ENCODE data around the gene TRIM50. TPM values are rescaled to one million over a fixed set of nuclear protein-coding genes. Genes with fewer than 3 reads are reported as not detected.
"Not testable (repeated sequence)": the region's sequence is repeated elsewhere in the genome, so short reads cannot be mapped to it uniquely, and the experiment has no call there.

Gene TRIM50
- total and polyA plus RNA-seq, 9 of the 15 experiments (the other 6 are each of a cell fraction or from before 2014, with no cell fraction given) = not detected

- H3K79me2 ChIP-seq (ENCODE audit: control insufficient read depth, insufficient read depth, low read length); H3K27ac ChIP-seq (ENCODE audit: extremely low read depth, low read depth, low read length); intact Hi-C loops (cut with micrococcal nuclease); H3K4me1 ChIP-seq (replicated peaks in 1 of 2; ENCODE audit: control insufficient read depth in 2 of 2, insufficient read depth in 2 of 2, low read length in 2 of 2); H3K36me3 ChIP-seq (ENCODE audit: control insufficient read depth, insufficient read depth, low read length); in situ Hi-C loops (cut with MboI); H3K4me2 ChIP-seq (ENCODE audit: insufficient read depth, low read length); POLR2A ChIA-PET; ATAC-seq; BruUV-seq (replicated peaks); FAIRE-seq; H2AFZ ChIP-seq (ENCODE audit: low read depth, low read length); CTCF ChIA-PET (ENCODE audit: low intra/inter-chr PET ratio); DNase-seq (ENCODE audit: extremely low read depth in 1 of 4, low spot score in 3 of 4); H3K27me3 ChIP-seq (ENCODE audit: control insufficient read depth in 2 of 2, insufficient read depth in 2 of 2, low read length in 2 of 2); H3K9me3 ChIP-seq (replicated peaks; ENCODE audit: control insufficient read depth, insufficient read depth, low read depth, low read length); H3K4me3 ChIP-seq; H3K9ac ChIP-seq (ENCODE audit: insufficient read depth in 1 of 2, low read depth in 2 of 2, low read length in 2 of 2); H3K9me1 ChIP-seq (ENCODE audit: control insufficient read depth, insufficient read depth, low read length); H4K20me1 ChIP-seq (replicated peaks; ENCODE audit: control insufficient read depth, insufficient read depth, low read length): not testable (repeated sequence)
- 37% methylated on average over 6 of the region's 27 CpGs for WGBS (ENCODE audit: insufficient coverage, low coverage, missing lambda C conversion rate)
These were observed 30.2 kb downstream of the TRIM50 start for GRCh38 chr7:73297706-73298105.

DNA sequence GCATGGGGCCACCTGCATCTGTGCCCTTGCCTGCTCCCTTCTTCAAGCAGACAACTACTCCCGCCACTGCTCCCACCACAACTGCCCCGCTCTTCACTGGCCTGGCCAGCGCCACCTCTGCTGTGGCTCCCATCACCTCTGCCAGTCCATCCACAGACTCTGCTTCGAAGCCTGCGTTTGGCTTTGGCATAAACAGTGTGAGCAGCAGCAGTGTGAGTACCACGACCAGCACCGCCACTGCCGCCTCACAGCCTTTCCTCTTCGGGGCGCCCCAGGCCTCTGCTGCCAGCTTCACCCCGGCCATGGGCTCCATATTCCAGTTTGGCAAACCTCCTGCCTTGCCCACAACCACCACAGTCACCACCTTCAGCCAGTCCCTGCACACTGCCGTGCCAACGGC is 30.6 kb downstream of the TRIM50 start:
- DNase-seq (ENCODE audit: extremely low read depth in 1 of 4, low spot score in 3 of 4); H3K4me3 ChIP-seq; H4K20me1 ChIP-seq (replicated peaks; ENCODE audit: control insufficient read depth, insufficient read depth, low read length); H3K9ac ChIP-seq (ENCODE audit: insufficient read depth in 1 of 2, low read depth in 2 of 2, low read length in 2 of 2); H3K27ac ChIP-seq (ENCODE audit: extremely low read depth, low read depth, low read length); in situ Hi-C loops (cut with MboI); FAIRE-seq; POLR2A ChIA-PET; intact Hi-C loops (cut with micrococcal nuclease); H3K9me1 ChIP-seq (ENCODE audit: control insufficient read depth, insufficient read depth, low read length); H3K4me2 ChIP-seq (ENCODE audit: insufficient read depth, low read length); H3K27me3 ChIP-seq (ENCODE audit: control insufficient read depth in 2 of 2, insufficient read depth in 2 of 2, low read length in 2 of 2); H3K9me3 ChIP-seq (replicated peaks; ENCODE audit: control insufficient read depth, insufficient read depth, low read depth, low read length); H3K36me3 ChIP-seq (ENCODE audit: control insufficient read depth, insufficient read depth, low read length); ATAC-seq; H2AFZ ChIP-seq (ENCODE audit: low read depth, low read length); H3K79me2 ChIP-seq (ENCODE audit: control insufficient read depth, insufficient read depth, low read length); CTCF ChIA-PET (ENCODE audit: low intra/inter-chr PET ratio); H3K4me1 ChIP-seq (replicated peaks in 1 of 2; ENCODE audit: control insufficient read depth in 2 of 2, insufficient read depth in 2 of 2, low read length in 2 of 2): not testable (repeated sequence)
- WGBS (ENCODE audit: insufficient coverage, low coverage, missing lambda C conversion rate) = no CpG with 5 or more reads among the region's 13 CpGs
- BruUV-seq (replicated peaks) = TSS peak; percentile 73

DNA sequence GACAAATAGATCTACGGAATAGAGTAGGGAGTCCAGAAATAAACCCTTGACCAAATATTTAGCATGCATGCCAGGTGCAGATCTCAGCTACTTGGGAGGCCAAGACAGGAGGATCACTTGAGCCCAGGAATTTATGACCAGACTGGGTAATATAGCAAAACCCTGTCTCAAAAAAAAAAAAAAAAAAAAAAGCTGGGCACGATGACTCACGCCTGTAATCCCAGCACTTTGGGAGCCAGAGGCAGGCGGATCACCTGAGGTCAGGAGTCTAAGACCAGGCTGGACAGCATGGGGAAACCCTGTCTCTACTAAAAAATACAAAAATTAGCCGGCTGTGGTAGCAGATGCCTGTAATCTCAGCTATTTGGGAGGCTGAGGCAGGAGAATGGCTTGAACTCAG is 50.7 kb downstream of the TRIM50 start:
- H3K36me3 ChIP-seq (ENCODE audit: control insufficient read depth, insufficient read depth, low read length); H3K9ac ChIP-seq (ENCODE audit: insufficient read depth in 1 of 2, low read depth in 2 of 2, low read length in 2 of 2); H3K4me3 ChIP-seq; POLR2A ChIA-PET; BruUV-seq (replicated peaks); H3K9me1 ChIP-seq (ENCODE audit: control insufficient read depth, insufficient read depth, low read length); H3K27ac ChIP-seq (ENCODE audit: extremely low read depth, low read depth, low read length); H3K27me3 ChIP-seq (ENCODE audit: control insufficient read depth in 2 of 2, insufficient read depth in 2 of 2, low read length in 2 of 2); ATAC-seq; H3K9me3 ChIP-seq (replicated peaks; ENCODE audit: control insufficient read depth, insufficient read depth, low read depth, low read length); H4K20me1 ChIP-seq (replicated peaks; ENCODE audit: control insufficient read depth, insufficient read depth, low read length); H2AFZ ChIP-seq (ENCODE audit: low read depth, low read length); H3K4me2 ChIP-seq (ENCODE audit: insufficient read depth, low read length); DNase-seq (ENCODE audit: extremely low read depth in 1 of 4, low spot score in 3 of 4); H3K79me2 ChIP-seq (ENCODE audit: control insufficient read depth, insufficient read depth, low read length); H3K4me1 ChIP-seq (replicated peaks in 1 of 2; ENCODE audit: control insufficient read depth in 2 of 2, insufficient read depth in 2 of 2, low read length in 2 of 2); intact Hi-C loops (cut with micrococcal nuclease); FAIRE-seq; CTCF ChIA-PET (ENCODE audit: low intra/inter-chr PET ratio): not testable (repeated sequence)
- 0% methylated on average over 1 of the region's 5 CpGs for WGBS (ENCODE audit: insufficient coverage, low coverage, missing lambda C conversion rate)
- in situ Hi-C loops (cut with MboI) = loop anchor here (10.0 kb wide), 2 partner anchors 1548 to 1838 kb away; no protein-coding TSS in a partner anchor

- H3K27me3 ChIP-seq (ENCODE audit: control insufficient read depth in 2 of 2, insufficient read depth in 2 of 2, low read length in 2 of 2); ATAC-seq; POLR2A ChIA-PET; DNase-seq (ENCODE audit: extremely low read depth in 1 of 4, low spot score in 3 of 4); CTCF ChIA-PET (ENCODE audit: low intra/inter-chr PET ratio); H3K9me1 ChIP-seq (ENCODE audit: control insufficient read depth, insufficient read depth, low read length); H4K20me1 ChIP-seq (replicated peaks; ENCODE audit: control insufficient read depth, insufficient read depth, low read length); in situ Hi-C loops (cut with MboI); H3K4me3 ChIP-seq; intact Hi-C loops (cut with micrococcal nuclease); H3K36me3 ChIP-seq (ENCODE audit: control insufficient read depth, insufficient read depth, low read length); BruUV-seq (replicated peaks); H3K4me1 ChIP-seq (replicated peaks in 1 of 2; ENCODE audit: control insufficient read depth in 2 of 2, insufficient read depth in 2 of 2, low read length in 2 of 2); H2AFZ ChIP-seq (ENCODE audit: low read depth, low read length); FAIRE-seq; H3K4me2 ChIP-seq (ENCODE audit: insufficient read depth, low read length); H3K9me3 ChIP-seq (replicated peaks; ENCODE audit: control insufficient read depth, insufficient read depth, low read depth, low read length); H3K27ac ChIP-seq (ENCODE audit: extremely low read depth, low read depth, low read length); H3K79me2 ChIP-seq (ENCODE audit: control insufficient read depth, insufficient read depth, low read length); H3K9ac ChIP-seq (ENCODE audit: insufficient read depth in 1 of 2, low read depth in 2 of 2, low read length in 2 of 2): not testable (repeated sequence)
- 16% methylated on average over 3 of the region's 4 CpGs for WGBS (ENCODE audit: insufficient coverage, low coverage, missing lambda C conversion rate)
These were observed 60.1 kb downstream of the TRIM50 start for GRCh38 chr7:73267813-73268212.
